ENCODE results near the gene ANO8. TPM values are rescaled to one million over a fixed set of nuclear protein-coding genes. Genes with fewer than 3 reads are reported as not detected.

Gene ANO8
- total RNA-seq, 1 donor from 2014 or later: 34.8 TPM

DNA sequence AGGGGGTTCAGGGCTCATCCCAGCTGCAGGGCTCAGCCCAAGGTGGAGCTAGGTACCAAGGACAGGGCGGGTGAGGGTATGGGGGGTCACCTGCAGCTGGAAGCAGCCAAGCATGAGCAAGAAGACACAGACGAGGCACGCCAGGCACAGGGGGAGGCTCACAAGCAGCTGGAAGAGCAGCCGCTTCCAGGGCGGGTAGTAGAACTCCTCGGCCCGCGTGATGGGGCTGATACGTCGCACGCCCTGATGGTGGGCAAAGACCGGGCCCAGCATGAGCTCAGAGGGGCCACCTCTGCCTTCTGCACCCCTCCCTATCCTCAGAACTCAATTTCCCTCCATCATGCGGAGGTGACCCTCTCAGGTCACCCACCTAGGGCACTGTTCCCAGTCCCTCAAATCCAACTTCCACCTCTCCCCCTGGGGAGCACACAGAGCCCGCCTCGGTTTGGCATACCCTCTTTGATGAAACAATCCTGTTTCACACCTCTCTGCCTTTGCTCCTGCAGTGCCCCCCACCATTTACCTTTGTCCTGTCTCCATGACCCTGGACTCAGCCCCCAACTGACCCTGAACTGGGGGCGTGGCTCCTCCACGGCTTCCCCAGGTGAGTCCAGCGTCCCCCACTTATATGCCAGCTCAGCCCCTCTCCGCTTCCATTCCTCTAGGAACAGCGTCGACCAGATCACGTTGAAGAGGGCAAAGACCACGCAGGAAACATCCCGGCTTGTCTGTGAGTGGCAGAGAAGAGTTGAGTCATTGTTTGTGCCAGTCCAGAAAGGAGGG, 4.2 kb downstream of the ANO8 start:
- Histone ChIP-seq H3K4me1 (peaks cover 7 to 27% of the 10 kb centered on the region in 2 donors), H3K27ac (no peak overlapping the region), H3K4me3 (no peak overlapping the region), H3K27me3 (no peaks in the 10 kb centered on the region), H3K9me3 (no peaks in the 10 kb centered on the region), H3K36me3 (no peaks in the 10 kb centered on the region)
- intact Hi-C loops (cut with DNase I): no loop called here
- DNase-seq (ENCODE audit: low spot score in 2 of 2): no peak
- no peak for TF ChIP-seq CTCF (IDR thresholded peaks at IDR 0.05)

- Histone ChIP-seq H3K4me1 (peaks cover 8 to 21% of the 10 kb centered on the region in 2 donors), H3K4me3 (no peak overlapping the region), H3K27ac (no peak overlapping the region), H3K36me3 (no peaks in the 10 kb centered on the region), H3K9me3 (no peaks in the 10 kb centered on the region), H3K27me3 (no peaks in the 10 kb centered on the region)
- TF ChIP-seq CTCF (IDR thresholded peaks at IDR 0.05): no peak
- DNase-seq (ENCODE audit: low spot score in 2 of 2): no peak
- intact Hi-C loops (cut with DNase I): no loop called here
Observed at GRCh38 chr19:17329366-17330261, 5.0 kb downstream of the ANO8 start.

- TF ChIP-seq CTCF (IDR thresholded peaks at IDR 0.05): no peak
- Histone ChIP-seq H3K9me3 (no peaks in the 10 kb centered on the region), H3K27me3 (no peaks in the 10 kb centered on the region), H3K4me1 (peaks cover 4 to 14% of the 10 kb centered on the region in 2 donors), H3K36me3 (no peaks in the 10 kb centered on the region), H3K27ac (no peak overlapping the region), H3K4me3 (peak overlapping the region; percentile 27 to 30)
- intact Hi-C loops (cut with DNase I): no loop called here
- DNase-seq (ENCODE audit: low spot score in 2 of 2): no peak
Observed at GRCh38 chr19:17328517-17329365, 5.9 kb downstream of the ANO8 start.

DNA sequence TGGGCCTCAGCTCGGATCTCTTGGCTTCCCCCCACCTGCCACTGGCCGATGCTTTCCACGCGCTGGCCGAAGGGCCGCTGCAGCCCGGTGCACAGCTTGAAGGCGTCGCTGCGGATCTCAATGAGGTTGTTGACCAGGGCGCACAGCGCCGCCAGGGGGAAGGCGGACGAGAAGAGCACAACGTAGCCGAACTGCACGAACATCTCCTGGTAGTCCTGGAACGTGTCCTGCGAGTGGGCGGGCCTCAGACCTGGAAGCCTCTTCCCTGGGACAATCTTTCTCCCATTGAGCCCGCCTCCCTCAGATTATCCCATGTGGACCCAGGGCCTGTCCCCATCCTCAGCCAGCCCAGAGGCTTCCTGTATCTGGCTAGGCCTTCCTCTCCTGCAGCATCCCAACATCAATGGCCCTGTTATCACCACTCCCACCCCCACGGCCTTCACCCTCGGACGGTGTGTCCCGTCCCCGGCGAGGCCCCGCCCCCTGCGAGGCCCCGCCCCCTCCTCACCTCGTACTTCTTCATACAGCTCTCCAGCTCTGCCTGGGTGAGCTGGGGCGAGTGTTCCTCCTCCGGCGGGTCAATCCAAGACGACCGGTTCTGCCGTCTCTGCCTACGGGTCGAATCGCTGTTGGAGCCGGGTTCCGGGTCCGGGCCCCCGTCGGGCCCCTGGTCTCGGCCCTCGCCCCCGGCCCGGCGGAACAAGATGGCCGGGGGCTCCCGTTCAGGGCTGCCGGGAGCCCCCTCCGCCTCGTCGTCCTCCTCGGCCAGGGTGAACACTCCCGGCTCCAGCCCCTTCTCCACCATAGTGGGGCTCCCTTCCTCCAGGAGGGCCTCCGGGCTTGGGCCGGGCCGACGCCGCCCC, 6.8 kb downstream of the ANO8 start:
- no peak for TF ChIP-seq CTCF (IDR thresholded peaks at IDR 0.05)
- H3K36me3 ChIP-seq: no peaks in the 10 kb centered on the region
- peak overlapping the region; percentile 27 to 30 for H3K4me3 ChIP-seq
- H3K27ac ChIP-seq: no peak overlapping the region
- H3K4me1 ChIP-seq: peaks cover 10 to 18% of the 10 kb centered on the region in 2 donors
- DNase-seq (ENCODE audit: low spot score in 2 of 2): no peak
- H3K27me3 ChIP-seq: no peaks in the 10 kb centered on the region
- no peaks in the 10 kb centered on the region for H3K9me3 ChIP-seq
- intact Hi-C loops (cut with DNase I): no loop called here

All from ascending aorta (tissue), 2 donors.